ENCODE results near the gene COPZ1.
A peak's percentile ranks its signal among the peaks of the same experiment; 100 is the strongest.

- TF ChIP-seq POLR2AphosphoS5 (IDR thresholded peaks at IDR 0.05) (peak; percentile 22), POLR2A (IDR thresholded peaks at IDR 0.05) (peak; percentile 13)
- TF ChIP-seq, protein P1, sequence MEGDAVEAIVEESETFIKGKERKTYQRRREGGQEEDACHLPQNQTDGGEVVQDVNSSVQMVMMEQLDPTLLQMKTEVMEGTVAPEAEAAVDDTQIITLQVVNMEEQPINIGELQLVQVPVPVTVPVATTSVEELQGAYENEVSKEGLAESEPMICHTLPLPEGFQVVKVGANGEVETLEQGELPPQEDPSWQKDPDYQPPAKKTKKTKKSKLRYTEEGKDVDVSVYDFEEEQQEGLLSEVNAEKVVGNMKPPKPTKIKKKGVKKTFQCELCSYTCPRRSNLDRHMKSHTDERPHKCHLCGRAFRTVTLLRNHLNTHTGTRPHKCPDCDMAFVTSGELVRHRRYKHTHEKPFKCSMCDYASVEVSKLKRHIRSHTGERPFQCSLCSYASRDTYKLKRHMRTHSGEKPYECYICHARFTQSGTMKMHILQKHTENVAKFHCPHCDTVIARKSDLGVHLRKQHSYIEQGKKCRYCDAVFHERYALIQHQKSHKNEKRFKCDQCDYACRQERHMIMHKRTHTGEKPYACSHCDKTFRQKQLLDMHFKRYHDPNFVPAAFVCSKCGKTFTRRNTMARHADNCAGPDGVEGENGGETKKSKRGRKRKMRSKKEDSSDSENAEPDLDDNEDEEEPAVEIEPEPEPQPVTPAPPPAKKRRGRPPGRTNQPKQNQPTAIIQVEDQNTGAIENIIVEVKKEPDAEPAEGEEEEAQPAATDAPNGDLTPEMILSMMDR (IDR thresholded peaks at IDR 0.05) = no peak
Measured at GRCh38 chr12:54390176-54390667, 65.3 kb downstream of the COPZ1 start.

Measured in prostate gland (tissue), 2 donors.